Measurements from ENCODE around the gene CEP112. TPM values are rescaled to one million over a fixed set of nuclear protein-coding genes. Genes with fewer than 3 reads are reported as not detected.

The CEP112 gene
- total RNA-seq, 4 donors from 2014 or later, result 18.9 to 51.8 (median 29.6) TPM

GRCh38 chr17:66203274-66204015 lies 11.5 kb upstream of the CEP112 start:
- no peak for TF ChIP-seq CTCF (IDR thresholded peaks at IDR 0.05; ENCODE audit: low read depth)

DNA sequence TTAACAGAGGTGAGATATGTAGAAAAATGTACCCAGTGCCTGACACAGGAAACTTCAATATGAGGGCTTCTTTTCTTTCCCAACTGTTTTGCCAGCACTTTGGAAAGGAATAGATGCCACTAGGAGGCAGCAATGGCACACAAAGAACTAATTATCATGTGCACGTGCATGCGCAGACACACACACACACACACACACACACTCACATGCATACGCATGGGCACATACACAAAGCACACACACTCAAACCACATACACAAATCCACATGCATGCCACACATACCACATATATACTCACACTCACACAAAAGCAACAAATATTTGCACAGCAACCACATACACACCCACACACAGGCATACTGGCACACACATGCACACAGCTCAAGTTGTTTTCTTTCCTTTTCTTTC lies 8.8 kb upstream of the CEP112 start:
- no peak for TF ChIP-seq CTCF (IDR thresholded peaks at IDR 0.05; ENCODE audit: low read depth)

DNA sequence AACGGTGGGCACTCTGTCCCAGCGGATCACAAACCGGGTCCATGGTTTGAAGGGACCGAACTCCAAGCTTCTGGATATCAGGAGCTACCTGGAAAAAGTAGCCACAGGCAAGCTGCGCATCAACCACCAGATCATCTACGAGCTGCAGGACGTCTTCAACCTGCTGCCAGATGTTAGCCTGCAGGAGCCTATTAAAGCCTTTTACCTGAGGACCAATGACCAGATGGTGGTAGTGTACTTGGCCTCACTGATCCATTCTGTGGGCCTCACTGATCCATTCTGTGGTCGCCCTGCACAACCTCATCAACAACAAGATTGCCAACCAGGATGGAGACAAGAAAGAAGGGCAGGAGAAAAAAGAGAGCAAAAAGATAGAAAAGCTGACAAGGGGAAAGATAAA lies 6.3 kb upstream of the CEP112 start:
- no peak for TF ChIP-seq CTCF (IDR thresholded peaks at IDR 0.05; ENCODE audit: low read depth)

DNA sequence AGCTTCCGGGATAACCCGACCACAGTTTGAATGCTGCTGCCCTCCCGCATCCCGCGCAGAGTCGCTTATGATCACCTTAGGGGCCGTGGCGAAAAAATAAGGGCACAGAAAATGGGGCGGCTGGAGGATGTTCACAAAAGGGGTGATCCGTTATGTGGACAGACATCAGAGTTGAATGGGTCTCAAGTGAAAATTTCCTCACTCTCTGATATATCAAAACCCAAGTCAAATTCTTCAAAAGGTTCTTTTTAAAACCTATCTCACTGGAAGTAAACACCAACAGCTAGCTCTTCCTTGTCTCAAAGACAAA lies 400 bp upstream of the CEP112 start:
- no peak for TF ChIP-seq CTCF (IDR thresholded peaks at IDR 0.05; ENCODE audit: low read depth)

GRCh38 chr17:66190738-66191592 lies 968 bp downstream of the CEP112 start:
- no peak for TF ChIP-seq CTCF (IDR thresholded peaks at IDR 0.05; ENCODE audit: low read depth)

DNA sequence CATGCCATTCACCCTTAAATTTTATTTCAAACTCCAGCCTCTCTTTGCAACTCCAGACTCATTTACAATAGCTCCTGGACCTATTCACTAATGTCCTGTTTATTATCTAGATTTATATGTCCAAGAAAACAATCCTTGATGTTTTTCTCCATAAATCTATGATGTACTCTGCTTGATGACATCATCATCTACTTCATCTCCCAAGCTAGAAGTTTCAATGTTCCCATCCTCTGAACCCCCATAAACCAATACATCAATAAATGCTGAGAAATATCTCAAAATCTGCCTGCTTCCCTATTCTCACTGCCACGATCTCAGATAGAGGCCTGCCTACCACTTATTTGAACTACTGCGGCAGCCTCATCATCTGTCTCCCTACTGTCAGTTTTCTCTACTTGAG lies 4.2 kb downstream of the CEP112 start:
- no peak for TF ChIP-seq CTCF (IDR thresholded peaks at IDR 0.05; ENCODE audit: low read depth)

DNA sequence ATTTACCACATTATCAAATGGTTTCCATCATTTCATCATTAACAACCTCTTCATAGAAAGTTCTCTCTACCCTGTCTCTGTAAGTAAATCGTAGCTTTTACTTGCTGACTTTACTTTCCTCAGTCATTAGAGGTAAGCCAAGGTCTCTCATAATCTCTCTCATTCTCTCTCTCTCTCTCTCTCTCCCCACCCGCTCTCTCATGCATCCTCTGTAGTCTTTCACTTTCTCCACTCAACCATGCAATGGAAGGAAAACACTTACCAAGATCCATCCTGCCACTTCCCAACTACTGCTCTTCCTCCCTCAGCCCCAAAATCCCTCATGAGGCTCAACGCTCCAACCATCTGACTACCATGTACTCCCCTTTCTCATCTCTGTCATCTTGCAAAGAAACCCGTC lies 6.1 kb downstream of the CEP112 start:
- TF ChIP-seq CTCF (IDR thresholded peaks at IDR 0.05; ENCODE audit: low read depth), result no peak
